Activated B cell treated with CpG ODN at 0.5 μM for 24 hours (primary cell): ENCODE results near the gene TANGO2. TPM values are rescaled to one million over a fixed set of nuclear protein-coding genes. Genes with fewer than 3 reads are reported as not detected.
A peak's percentile ranks its signal among the peaks of the same experiment; 100 is the strongest.

Experiments used
- ATAC-seq: fragments of 200-7000 bp; cut with Tn5 transposase; one replicate; pipeline ENCODE4 v1.10.0; 2021; ENCODE audit warnings: low read depth, mild to moderate bottlenecking, moderate library complexity
- CTCF ChIA-PET: fragments of 350-600 bp; sonication (Branson Sonifier 250); formaldehyde crosslinking; loops from one replicate; lab custom pipeline; 2021; ENCODE audit warnings: antibody characterized with exemption; lab: Charles Lee
- POLR2A ChIA-PET: fragments of 350-600 bp; sonication (Branson Sonifier 250); formaldehyde crosslinking; loops from one replicate; lab custom pipeline; 2021; ENCODE audit warnings: antibody characterized with exemption; lab: Charles Lee
- DNase-seq: peaks from one replicate; pipeline ENCODE4 v3.0.0; 2022
- H3K27ac Mint-ChIP-seq: one replicate; pipeline ENCODE4 v1.8.0; 2020; ENCODE audit warnings: mixed read lengths
- H3K27me3 Mint-ChIP-seq: one replicate; pipeline ENCODE4 v1.8.0; 2021; ENCODE audit warnings: mixed read lengths
- H3K36me3 Mint-ChIP-seq: one replicate; pipeline ENCODE4 v1.8.0; 2021; ENCODE audit warnings: low read depth, mixed read lengths
- H3K4me1 Mint-ChIP-seq: one replicate; pipeline ENCODE4 v1.8.0; 2021; ENCODE audit warnings: mixed read lengths
- H3K4me3 Mint-ChIP-seq: one replicate; pipeline ENCODE4 v1.8.0; 2020; ENCODE audit warnings: mild to moderate bottlenecking, mixed read lengths
- H3K9me3 Mint-ChIP-seq: one replicate; pipeline ENCODE4 v1.8.0; 2020; ENCODE audit warnings: mixed read lengths
- intact Hi-C: fragments of 100-400 bp; cut with micrococcal nuclease; formaldehyde crosslinking; loops from one replicate; pipeline ENCODE4 v1.15.1; 2024
- total RNA-seq: library from RNA; stranded (reverse); gene quantifications from 2 replicates; pipeline ENCODE4 v1.2.3, GENCODE V29; 2022
- TF ChIP-seq, protein P1 (sequence below): fragments of 200-600 bp; IDR thresholded peaks from one replicate; pipeline ENCODE4 v1.8.0; 2022; ENCODE audit warnings: antibody characterized with exemption, mild to moderate bottlenecking

Gene TANGO2
- total RNA-seq, 1 donor from 2014 or later = 47.2 TPM

DNA sequence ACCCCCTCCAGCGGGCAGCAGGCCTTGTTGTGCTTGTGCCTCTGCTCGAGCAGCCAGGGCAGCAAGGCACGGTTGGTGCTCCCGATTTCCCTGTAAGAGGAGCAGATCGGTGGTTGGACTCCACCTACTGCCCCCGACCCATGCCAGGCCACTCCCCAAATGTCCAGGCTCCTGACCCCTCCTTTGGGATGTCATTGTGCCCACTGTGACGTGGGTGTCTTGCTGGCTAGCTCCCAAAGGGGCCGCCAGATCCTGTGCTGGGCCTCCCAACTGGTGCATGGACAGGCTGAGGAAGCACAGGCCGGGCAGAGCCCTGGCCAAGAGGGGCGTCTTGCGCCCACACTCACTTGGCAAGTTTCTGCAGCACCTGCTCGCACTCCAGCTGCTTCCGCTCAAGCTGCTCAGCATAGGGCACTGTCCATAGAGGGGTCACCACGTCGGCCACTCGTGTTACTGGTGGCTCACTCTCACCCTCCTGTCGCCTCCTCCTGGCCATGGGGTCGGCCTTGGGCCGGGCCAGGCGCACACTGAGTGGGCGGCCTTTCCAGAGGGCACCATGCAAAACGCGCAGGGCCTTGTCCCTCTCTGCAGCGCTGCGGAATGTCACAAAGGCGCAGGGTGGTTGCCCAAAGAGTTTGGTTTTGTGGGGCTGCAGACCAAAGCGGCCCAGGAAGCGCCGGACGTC is 94.9 kb downstream of the TANGO2 start, which contains the start of gene RANBP1:
Gene RANBP1, plus strand, starts transcription at position 414 of the 685 bp plus-strand sequence. Its CDS starts 81 bp downstream, at position 495.
- peak within 1 kb of the TSS; percentile 91 for H3K4me3 Mint-ChIP-seq
- no peak for ATAC-seq
- H3K9me3 Mint-ChIP-seq = no peaks in the 10 kb centered on the region
- no peaks in the 10 kb centered on the region for H3K27me3 Mint-ChIP-seq
- ChIA-PET POLR2A (interaction anchor here (1.2 to 1.9 kb wide), 3 partner anchors 22 to 887 kb away, joined by 3 to 5 read pairs (median 4); partner anchors contain the start of genes COMT and TXNRD2), CTCF (no interaction called here)
- TF ChIP-seq, protein P1, sequence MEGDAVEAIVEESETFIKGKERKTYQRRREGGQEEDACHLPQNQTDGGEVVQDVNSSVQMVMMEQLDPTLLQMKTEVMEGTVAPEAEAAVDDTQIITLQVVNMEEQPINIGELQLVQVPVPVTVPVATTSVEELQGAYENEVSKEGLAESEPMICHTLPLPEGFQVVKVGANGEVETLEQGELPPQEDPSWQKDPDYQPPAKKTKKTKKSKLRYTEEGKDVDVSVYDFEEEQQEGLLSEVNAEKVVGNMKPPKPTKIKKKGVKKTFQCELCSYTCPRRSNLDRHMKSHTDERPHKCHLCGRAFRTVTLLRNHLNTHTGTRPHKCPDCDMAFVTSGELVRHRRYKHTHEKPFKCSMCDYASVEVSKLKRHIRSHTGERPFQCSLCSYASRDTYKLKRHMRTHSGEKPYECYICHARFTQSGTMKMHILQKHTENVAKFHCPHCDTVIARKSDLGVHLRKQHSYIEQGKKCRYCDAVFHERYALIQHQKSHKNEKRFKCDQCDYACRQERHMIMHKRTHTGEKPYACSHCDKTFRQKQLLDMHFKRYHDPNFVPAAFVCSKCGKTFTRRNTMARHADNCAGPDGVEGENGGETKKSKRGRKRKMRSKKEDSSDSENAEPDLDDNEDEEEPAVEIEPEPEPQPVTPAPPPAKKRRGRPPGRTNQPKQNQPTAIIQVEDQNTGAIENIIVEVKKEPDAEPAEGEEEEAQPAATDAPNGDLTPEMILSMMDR = no peak
- H3K27ac Mint-ChIP-seq = peak within 1 kb of the TSS; percentile 92
- intact Hi-C loops = loop anchor here (2.0 to 5.0 kb wide), 5 partner anchors 79 to 887 kb away; partner anchors contain the start of genes MED15, TANGO2 and THAP7
- peaks cover 53% of the 10 kb centered on the region for H3K36me3 Mint-ChIP-seq
- H3K4me1 Mint-ChIP-seq = peaks cover 48% of the 10 kb centered on the region
- DNase-seq = no peak

DNA sequence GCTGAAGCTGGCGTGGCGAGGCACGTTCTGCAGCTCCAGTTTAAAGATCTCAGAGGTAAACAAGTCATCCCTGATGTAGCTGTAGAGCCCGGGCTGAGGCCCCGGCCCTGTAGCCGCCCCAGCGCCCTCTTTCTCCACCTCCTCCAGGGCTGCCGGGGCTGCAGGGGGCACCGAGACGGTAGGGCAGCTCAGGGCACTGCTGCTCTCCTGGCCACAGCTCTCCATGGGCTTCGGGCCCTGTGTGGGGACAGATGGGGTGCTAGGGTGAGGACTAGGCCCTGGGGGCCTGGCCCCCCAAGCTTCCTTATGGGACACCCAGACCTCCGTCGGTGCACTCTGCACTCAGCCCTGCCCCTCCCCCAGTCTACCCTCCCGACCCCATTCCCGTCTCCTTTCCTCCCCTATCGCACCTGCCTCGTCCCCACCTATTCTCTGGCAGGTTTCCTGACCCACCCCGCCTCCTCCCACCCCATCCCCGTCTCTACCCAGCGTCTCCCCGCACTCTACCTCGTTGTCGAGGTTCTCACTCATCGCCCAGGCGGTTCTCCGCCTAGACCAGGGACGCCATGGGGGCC is 95.6 kb downstream of the TANGO2 start:
- no peaks in the 10 kb centered on the region for H3K9me3 Mint-ChIP-seq
- H3K4me1 Mint-ChIP-seq = peaks cover 47% of the 10 kb centered on the region
- H3K27ac Mint-ChIP-seq = peak overlapping the region; percentile 92
- CTCF ChIA-PET = no interaction called here
- POLR2A ChIA-PET = interaction anchor here (0.7 to 2.5 kb wide), 9 partner anchors 10 to 886 kb away, joined by 3 to 8 read pairs (median 5); partner anchors contain the start of genes COMT, MED15, TANGO2 and TXNRD2
- DNase-seq (no peak), ATAC-seq (no peak)
- intact Hi-C loops = loop anchor here (2.0 to 5.0 kb wide), 5 partner anchors 79 to 886 kb away; partner anchors contain the start of genes MED15, TANGO2 and THAP7
- H3K36me3 Mint-ChIP-seq = peaks cover 55% of the 10 kb centered on the region
- peak overlapping the region; percentile 91 for H3K4me3 Mint-ChIP-seq
- TF ChIP-seq, protein P1 = no peak
- H3K27me3 Mint-ChIP-seq = no peaks in the 10 kb centered on the region

Other genes with a start within 250 kb of the TANGO2 start
- 5.8 and 6.3 TPM in 2 replicates for gene GNB1L, start 166.2 kb upstream of the TANGO2 start, total RNA-seq
- 9.1 and 12.1 TPM in 2 replicates for gene RTL10, start 166.2 kb upstream of the TANGO2 start, total RNA-seq
- gene COMT, start 79.3 kb upstream of the TANGO2 start, total RNA-seq = 40.6 and 49.5 TPM in 2 replicates
- gene TXNRD2, start 79.3 kb upstream of the TANGO2 start, total RNA-seq = 24.4 and 31.2 TPM in 2 replicates
- gene ARVCF, start 4.3 kb upstream of the TANGO2 start, total RNA-seq = 2.3 and 6.5 TPM in 2 replicates
- 34.6 and 35.5 TPM in 2 replicates for gene DGCR8, start 59.1 kb downstream of the TANGO2 start, total RNA-seq
- gene RANBP1, start 95.0 kb downstream of the TANGO2 start, total RNA-seq = 127 and 133 TPM in 2 replicates
- gene TRMT2A, start 96.1 kb downstream of the TANGO2 start, total RNA-seq = 77.4 and 91.7 TPM in 2 replicates
- 51.9 and 65.6 TPM in 2 replicates for gene ZDHHC8, start 110.7 kb downstream of the TANGO2 start, total RNA-seq
- gene CCDC188, start 129.9 kb downstream of the TANGO2 start, total RNA-seq = not detected in 2 replicates
- 0.12 TPM in 1 of 2 replicates, not detected in the other for gene RTN4R, start 247.2 kb downstream of the TANGO2 start, total RNA-seq